ENCODE results near the gene UBE2F. TPM values are rescaled to one million over a fixed set of nuclear protein-coding genes. Genes with fewer than 3 reads are reported as not detected.
A peak's percentile ranks its signal among the peaks of the same experiment; 100 is the strongest.

Gene UBE2F
- polyA plus RNA-seq, 3 donors: 51.1 to 120 (median 117) TPM

GRCh38 chr2:237979331-237979730 is 12.5 kb downstream of the UBE2F start:
- no peak for TF ChIP-seq CTCF (IDR thresholded peaks at IDR 0.05)
- Histone ChIP-seq H2AFZ (ENCODE audit: insufficient read depth, low read depth, low read length, poor library complexity, severe bottlenecking) (no peak overlapping the region), H3K9ac (ENCODE audit: insufficient read depth, low read length, poor library complexity, severe bottlenecking) (peak overlapping the region; percentile 8), H4K20me1 (ENCODE audit: insufficient read depth, low read length) (peaks cover 99% of the 10 kb centered on the region), H3K36me3 (replicated peaks in 1 of 2; ENCODE audit: control insufficient read depth in 1 of 2, insufficient read depth in 2 of 2, low read length in 2 of 2) (peaks cover 29 to 67% of the 10 kb centered on the region in 2 donors), H3K4me1 (ENCODE audit: control insufficient read depth in 1 of 2, insufficient read depth in 2 of 2, low read length in 2 of 2) (peaks cover 7 to 19% of the 10 kb centered on the region in 2 donors), H3K79me2 (ENCODE audit: insufficient read depth, low read length) (peaks cover 86% of the 10 kb centered on the region), H3K27me3 (ENCODE audit: control insufficient read depth in 2 of 2, insufficient read depth in 2 of 2, low read length in 2 of 2) (no peaks in the 10 kb centered on the region), H3K4me3 (replicated peaks in 1 of 3; ENCODE audit: low read depth in 2 of 3, low read length in 3 of 3) (no peak overlapping the region), H3K9me3 (replicated peaks in 1 of 2; ENCODE audit: control insufficient read depth in 1 of 2, insufficient read depth in 1 of 2, low read length in 2 of 2) (no peaks in the 10 kb centered on the region), H3K27ac (ENCODE audit: low read depth in 1 of 2, low read length in 2 of 2) (no peak overlapping the region), H3K4me2 (replicated peaks; ENCODE audit: extremely low read depth, low read length, poor library complexity, severe bottlenecking) (no peak overlapping the region)
- 100% methylated on average over 1 of the region's 6 CpGs for WGBS (ENCODE audit: insufficient coverage)
- peaks cover 49 to 65% of the 10 kb centered on the region in 2 donors for H3K36me3 Mint-ChIP-seq
- peak overlapping the region in 3 of 7 donors; percentile 4 to 55 (median 11) for H3K27ac Mint-ChIP-seq
- no peak overlapping the region for H3K4me3 Mint-ChIP-seq
- H3K9me3 Mint-ChIP-seq: no peaks in the 10 kb centered on the region
- intact Hi-C loops (cut with micrococcal nuclease): no loop called here
- no peak for DNase-seq
- peaks cover 49% of the 10 kb centered on the region for H3K4me1 Mint-ChIP-seq
- peaks cover 0 to 2% (median 2%) of the 10 kb centered on the region in 3 donors for H3K27me3 Mint-ChIP-seq (ENCODE audit: low read depth in 3 of 3)

- peaks cover 89% of the 10 kb centered on the region for H3K79me2 ChIP-seq (ENCODE audit: insufficient read depth, low read length)
- peaks cover 100% of the 10 kb centered on the region for H4K20me1 ChIP-seq (ENCODE audit: insufficient read depth, low read length)
- H3K4me1 ChIP-seq (ENCODE audit: control insufficient read depth in 1 of 2, insufficient read depth in 2 of 2, low read length in 2 of 2): peaks cover 7 to 19% of the 10 kb centered on the region in 2 donors
- DNase-seq: no peak
- no CpG with 5 or more reads among the region's 1 CpG for WGBS (ENCODE audit: insufficient coverage)
- intact Hi-C loops (cut with micrococcal nuclease): no loop called here
- H3K36me3 Mint-ChIP-seq: peaks cover 49 to 58% of the 10 kb centered on the region in 2 donors
- no peak overlapping the region for H3K4me2 ChIP-seq (replicated peaks; ENCODE audit: extremely low read depth, low read length, poor library complexity, severe bottlenecking)
- no peak overlapping the region for H2AFZ ChIP-seq (ENCODE audit: insufficient read depth, low read depth, low read length, poor library complexity, severe bottlenecking)
- H3K27ac ChIP-seq (ENCODE audit: low read depth in 1 of 2, low read length in 2 of 2): peak overlapping the region in 1 of 2 donors; percentile 33
- H3K9ac ChIP-seq (ENCODE audit: insufficient read depth, low read length, poor library complexity, severe bottlenecking): no peak overlapping the region
- H3K9me3 ChIP-seq (replicated peaks in 1 of 2; ENCODE audit: control insufficient read depth in 1 of 2, insufficient read depth in 1 of 2, low read length in 2 of 2): no peaks in the 10 kb centered on the region
- H3K27me3 Mint-ChIP-seq (ENCODE audit: low read depth in 3 of 3): peaks cover 0 to 2% (median 2%) of the 10 kb centered on the region in 3 donors
- no peak overlapping the region for H3K4me3 ChIP-seq (replicated peaks in 1 of 3; ENCODE audit: low read depth in 2 of 3, low read length in 3 of 3)
- H3K36me3 ChIP-seq (replicated peaks in 1 of 2; ENCODE audit: control insufficient read depth in 1 of 2, insufficient read depth in 2 of 2, low read length in 2 of 2): peaks cover 25 to 63% of the 10 kb centered on the region in 2 donors
- no peak overlapping the region for H3K4me3 Mint-ChIP-seq
- H3K27me3 ChIP-seq (ENCODE audit: control insufficient read depth in 2 of 2, insufficient read depth in 2 of 2, low read length in 2 of 2): no peaks in the 10 kb centered on the region
- H3K9me3 Mint-ChIP-seq: no peaks in the 10 kb centered on the region
- peaks cover 50% of the 10 kb centered on the region for H3K4me1 Mint-ChIP-seq
- TF ChIP-seq CTCF (IDR thresholded peaks at IDR 0.05): no peak
- H3K27ac Mint-ChIP-seq: peak overlapping the region in 1 of 7 donors; percentile 5
Observed at GRCh38 chr2:237980087-237980486, 13.3 kb downstream of the UBE2F start.
